IMR-90 (cell line): ENCODE measurements around the gene ATP5F1B. TPM values are rescaled to one million over a fixed set of nuclear protein-coding genes. Genes with fewer than 3 reads are reported as not detected.

ENCODE experiments used
- ATAC-seq: fragments of 200-7000 bp; cut with Tn5 transposase; 2 replicates; pipeline ENCODE4 v1.9.1; 2020; ENCODE audit warnings: low read depth, mild to moderate bottlenecking, moderate library complexity
- BruUV-seq: library from RNA; stranded (reverse); fragments of 400-500 nt; replicated peaks from 2 replicates; lab custom pipeline; 2021; lab: Mats Ljungman, UMichigan
- CTCF ChIA-PET: fragments of 300-600 bp; formaldehyde crosslinking; extraction: SDS; loops from one replicate; lab custom pipeline; 2021; ENCODE audit warnings: antibody characterized with exemption; lab: Yijun Ruan, JAX
- POLR2A ChIA-PET: fragments of 300-600 bp; sonication (Branson Sonifier 250); formaldehyde crosslinking; loops from one replicate; lab custom pipeline; 2022; ENCODE audit warnings: antibody characterized with exemption; ENCODE audit not compliant: unreplicated experiment; lab: Charles Lee
- DNase-seq: peaks from one replicate; pipeline ENCODE4 v3.0.0; 2013
- H2AFZ ChIP-seq: replicated peaks from 2 replicates; pipeline ENCODE3; 2013; ENCODE audit warnings: low read length, mild to moderate bottlenecking; ENCODE audit not compliant: poor library complexity
- H2AK5ac ChIP-seq: 2 replicates; pipeline ENCODE4 v1.6.1; 2013; ENCODE audit warnings: low read depth, low read length, inconsistent platforms
- H2AK9ac ChIP-seq: replicated peaks from 2 replicates; pipeline ENCODE3; 2013; ENCODE audit warnings: mild to moderate bottlenecking, low read depth, low read length, moderate library complexity; ENCODE audit not compliant: poor library complexity
- H2BK120ac ChIP-seq: 2 replicates; pipeline ENCODE4 v1.6.1; 2013; ENCODE audit warnings: low read depth, low read length, inconsistent platforms
- H2BK15ac ChIP-seq: 3 replicates; pipeline ENCODE4 v1.6.1; 2013; ENCODE audit warnings: low read depth, low read length, inconsistent platforms
- H2BK20ac ChIP-seq: 2 replicates; pipeline ENCODE4 v1.6.1; 2013; ENCODE audit warnings: low read depth, mild to moderate bottlenecking, inconsistent platforms, low read length, moderate library complexity
- H2BK5ac ChIP-seq: 2 replicates; pipeline ENCODE4 v1.6.1; 2013; ENCODE audit warnings: mild to moderate bottlenecking, low read depth, low read length, inconsistent platforms; ENCODE audit not compliant: poor library complexity, severe bottlenecking
- H3K14ac ChIP-seq: replicated peaks from 2 replicates; pipeline ENCODE4 v1.6.1; 2013; ENCODE audit warnings: low read depth, low read length, inconsistent platforms
- H3K18ac ChIP-seq: 2 replicates; pipeline ENCODE4 v1.6.1; 2013; ENCODE audit warnings: low read depth, low read length, control low read depth
- H3K23ac ChIP-seq: 2 replicates; pipeline ENCODE4 v1.6.1; 2013; ENCODE audit warnings: low read depth, low read length, inconsistent platforms
- H3K27ac ChIP-seq: 2 replicates; pipeline ENCODE4 v1.5.1; 2013; ENCODE audit warnings: mild to moderate bottlenecking, control low read depth, low read length; ENCODE audit not compliant: insufficient read depth
- H3K27me3 ChIP-seq: 2 replicates; pipeline ENCODE4 v1.6.1; 2013; ENCODE audit warnings: low read length; ENCODE audit not compliant: control insufficient read depth, insufficient read depth
- H3K36me3 ChIP-seq: 2 replicates; pipeline ENCODE4 v1.6.1; 2013; ENCODE audit warnings: low read length, mixed read lengths; ENCODE audit not compliant: control insufficient read depth, insufficient read depth
- H3K4ac ChIP-seq: 2 replicates; pipeline ENCODE4 v1.6.1; 2013; ENCODE audit warnings: low read depth, low read length, inconsistent platforms
- H3K4me1 ChIP-seq: 2 replicates; pipeline ENCODE4 v1.6.1; 2013; ENCODE audit warnings: low read length, mixed read lengths; ENCODE audit not compliant: control insufficient read depth, insufficient read depth
- H3K4me2 ChIP-seq: 2 replicates; pipeline ENCODE4 v1.6.1; 2013; ENCODE audit warnings: low read depth, mild to moderate bottlenecking, control low read depth, low read length, moderate library complexity
- H3K4me3 ChIP-seq: 2 replicates; pipeline ENCODE4 v1.5.1; 2013; ENCODE audit warnings: low read depth, mild to moderate bottlenecking, control low read depth, low read length, moderate library complexity; ENCODE audit not compliant: insufficient read depth
- H3K56ac ChIP-seq: 2 replicates; pipeline ENCODE4 v1.6.1; 2013; ENCODE audit warnings: low read length, inconsistent platforms; ENCODE audit not compliant: insufficient read depth; ENCODE audit errors: extremely low read depth
- H3K79me1 ChIP-seq, 2 experiments: 2 replicates each; pipeline ENCODE4 v1.6.1; 2013; ENCODE audit warnings: low read length in 2 of 2, inconsistent platforms in 1 of 2, low read depth in 1 of 2
- H3K9ac ChIP-seq: 2 replicates; pipeline ENCODE4 v1.6.1; 2013; ENCODE audit warnings: low read depth, low read length, control low read depth
- H3K9me1 ChIP-seq: 2 replicates; pipeline ENCODE4 v1.6.1; 2013; ENCODE audit warnings: low read length, inconsistent platforms; ENCODE audit not compliant: insufficient read depth
- H3K9me3 ChIP-seq: 2 replicates; pipeline ENCODE4 v1.6.1; 2013; ENCODE audit warnings: low read length; ENCODE audit not compliant: control insufficient read depth, insufficient read depth
- H4K20me1 ChIP-seq: 2 replicates; pipeline ENCODE4 v1.6.1; 2013; ENCODE audit warnings: low read length, inconsistent platforms; ENCODE audit not compliant: insufficient read depth
- H4K5ac ChIP-seq: 2 replicates; pipeline ENCODE4 v1.6.1; 2013; ENCODE audit warnings: mild to moderate bottlenecking, low read depth, low read length, control low read depth
- H4K8ac ChIP-seq, 2 experiments: 2 replicates each; pipeline ENCODE4 v1.6.1; 2013; ENCODE audit warnings: low read depth in 2 of 2, low read length in 2 of 2, control low read depth in 1 of 2, inconsistent platforms in 1 of 2
- H4K91ac ChIP-seq: 2 replicates; pipeline ENCODE4 v1.6.1; 2013; ENCODE audit warnings: low read depth, low read length, inconsistent platforms; ENCODE audit not compliant: insufficient read depth
- CEBPB ChIP-seq: IDR thresholded peaks from 2 replicates; pipeline ENCODE4 v1.6.1; 2012; ENCODE audit warnings: low read depth, low read length, improper control_type of control experiment
- CHD1 ChIP-seq: IDR thresholded peaks from 2 replicates; pipeline ENCODE4 v1.6.1; 2012; ENCODE audit warnings: low read depth, low read length, improper control_type of control experiment
- FOS ChIP-seq: fragments of 150-350 bp; IDR thresholded peaks from 2 replicates; pipeline ENCODE4 v1.6.1; 2016; ENCODE audit warnings: low read depth, low read length
- MAZ ChIP-seq: IDR thresholded peaks from 2 replicates; pipeline ENCODE4 v1.6.1; 2012; ENCODE audit warnings: low read depth, mild to moderate bottlenecking, low read length, improper control_type of control experiment, moderate library complexity, borderline replicate concordance
- RAD21 ChIP-seq: IDR thresholded peaks from 2 replicates; pipeline ENCODE4 v1.6.1; 2012; ENCODE audit warnings: low read length, improper control_type of control experiment
- RFX5 ChIP-seq: IDR thresholded peaks from 2 replicates; pipeline ENCODE4 v1.8.0; 2012; ENCODE audit warnings: low read depth, mild to moderate bottlenecking, low read length, moderate library complexity
- SMC3 ChIP-seq: fragments of 150-350 bp; IDR thresholded peaks from 2 replicates; pipeline ENCODE4 v1.6.1; 2016; ENCODE audit warnings: low read depth, mild to moderate bottlenecking, antibody characterized with exemption, low read length, moderate library complexity
- WGBS, 2 experiments: methylation state at CpG; one replicate each; pipeline versions ENCODE4 v1.1.5 to v1.1.7; 2013; ENCODE audit warnings: missing lambda C conversion rate in 2 of 2; ENCODE audit not compliant: insufficient read length in 1 of 2; ENCODE audit errors: extremely low coverage in 2 of 2; 5-methylcytosine and 5-hydroxymethylcytosine counted together
- dilution Hi-C: fragments of 300-500 bp; cut with HindIII; formaldehyde crosslinking; loops from one replicate; pipeline ENCODE4 v1.14.3; 2018; ENCODE audit warnings: low sequenced_read_pairs; ENCODE audit not compliant: unreplicated experiment
- in situ Hi-C: fragments of 300-500 bp; cut with MboI; formaldehyde crosslinking; loops from 3 replicates; pipeline ENCODE4 v1.14.3; 2019; ENCODE audit warnings: low sequenced_read_pairs, inconsistent platforms, mixed read lengths
- intact Hi-C: fragments of 100-400 bp; cut with micrococcal nuclease; formaldehyde crosslinking; loops from 2 replicates; pipeline ENCODE4 v1.10.0; 2022
- polyA plus RNA-seq, 3 experiments: library from polyadenylated mRNA; depleted of rRNA; stranded (reverse); fragments of >200 nt; gene quantifications; 2 replicates each; pipeline ENCODE4 v1.2.3, GENCODE V29; 2012; ENCODE audit warnings: low replicate concordance in 1 of 3
- total RNA-seq: library from RNA; depleted of rRNA; stranded (reverse); fragments of >200 nt; gene quantifications from 2 replicates; pipeline ENCODE4 v1.2.3, GENCODE V29; 2012
- TF ChIP-seq, protein P1 (sequence below): conservative IDR thresholded peaks from 2 replicates; pipeline ENCODE4 v1.5.1; 2012; ENCODE audit warnings: mild to moderate bottlenecking, low read depth, low read length, improper control_type of control experiment

The ATP5F1B gene
- total and polyA plus RNA-seq, 2 of the 4 experiments (the other 2 are of a cell fraction): 812 to 915 TPM

- Histone ChIP-seq H3K9ac (peak overlapping the region; percentile 90), H3K9me1 (peaks cover 19% of the 10 kb centered on the region), H2BK5ac (peak overlapping the region; percentile 87), H3K27ac (peak overlapping the region; percentile 84), H2BK20ac (peak overlapping the region; percentile 44), H3K18ac (peak overlapping the region; percentile 53), H2AK9ac (peak overlapping the region; percentile 100), H3K56ac (peak overlapping the region; percentile 81), H3K9me3 (no peaks in the 10 kb centered on the region), H2AFZ (peak overlapping the region; percentile 96), H4K8ac (peak overlapping the region; percentile 69 to 83), H4K91ac (peak overlapping the region; percentile 93), H3K4me2 (peak overlapping the region; percentile 94), H3K14ac (peak overlapping the region; percentile 91), H3K4me1 (peaks cover 14% of the 10 kb centered on the region), H3K79me1 (peaks cover 19 to 59% of the 10 kb centered on the region in 2 experiments), H2BK120ac (peak overlapping the region; percentile 67), H2BK15ac (peak overlapping the region; percentile 72; the same call in 2 of the 3 replicates), H4K20me1 (peaks cover 51% of the 10 kb centered on the region), H3K27me3 (no peaks in the 10 kb centered on the region), H3K4me3 (peak overlapping the region; percentile 69), H4K5ac (peak overlapping the region; percentile 74), H3K36me3 (peaks cover 20% of the 10 kb centered on the region), H3K23ac (peak overlapping the region; percentile 98), H3K4ac (peak overlapping the region; percentile 95), H2AK5ac (peak overlapping the region; percentile 98)
- BruUV-seq: no TSS peak
- ChIA-PET CTCF (interaction anchor here (0.6 to 2.5 kb wide), 4 partner anchors 14 to 121 kb away, joined by 3 to 27 read pairs (median 6); partner anchors contain the start of gene RBMS2), POLR2A (interaction anchor here (1.0 to 1.1 kb wide), 2 partner anchors 53 to 90 kb away, joined by 3 to 4 read pairs; partner anchors contain the start of gene PTGES3)
- intact Hi-C loops (loop anchor here (5.0 kb wide), 1 partner anchor 38 kb away; no protein-coding TSS in a partner anchor), dilution Hi-C loops (no loop called here), in situ Hi-C loops (loop anchor here (10.0 kb wide), 1 partner anchor 370 kb away; the partner anchor contains the start of gene ZBTB39)
- ATAC-seq (peak; percentile 30), DNase-seq (peak; percentile 84)
- TF ChIP-seq CEBPB (no peak), FOS (no peak), RAD21 (peak; percentile 49), SMC3 (peak; percentile 29; the same call in 1 of the 2 replicates), MAZ (peak; percentile 52), CHD1 (no peak), RFX5 (no peak)
- TF ChIP-seq, protein P1, sequence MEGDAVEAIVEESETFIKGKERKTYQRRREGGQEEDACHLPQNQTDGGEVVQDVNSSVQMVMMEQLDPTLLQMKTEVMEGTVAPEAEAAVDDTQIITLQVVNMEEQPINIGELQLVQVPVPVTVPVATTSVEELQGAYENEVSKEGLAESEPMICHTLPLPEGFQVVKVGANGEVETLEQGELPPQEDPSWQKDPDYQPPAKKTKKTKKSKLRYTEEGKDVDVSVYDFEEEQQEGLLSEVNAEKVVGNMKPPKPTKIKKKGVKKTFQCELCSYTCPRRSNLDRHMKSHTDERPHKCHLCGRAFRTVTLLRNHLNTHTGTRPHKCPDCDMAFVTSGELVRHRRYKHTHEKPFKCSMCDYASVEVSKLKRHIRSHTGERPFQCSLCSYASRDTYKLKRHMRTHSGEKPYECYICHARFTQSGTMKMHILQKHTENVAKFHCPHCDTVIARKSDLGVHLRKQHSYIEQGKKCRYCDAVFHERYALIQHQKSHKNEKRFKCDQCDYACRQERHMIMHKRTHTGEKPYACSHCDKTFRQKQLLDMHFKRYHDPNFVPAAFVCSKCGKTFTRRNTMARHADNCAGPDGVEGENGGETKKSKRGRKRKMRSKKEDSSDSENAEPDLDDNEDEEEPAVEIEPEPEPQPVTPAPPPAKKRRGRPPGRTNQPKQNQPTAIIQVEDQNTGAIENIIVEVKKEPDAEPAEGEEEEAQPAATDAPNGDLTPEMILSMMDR: peak; percentile 60
- 2% methylated on average over 11 of the region's 47 CpGs; no CpG with 5 or more reads in 1 of the 2 experiments for WGBS, 2 experiments
These were observed 10.7 kb downstream of the ATP5F1B start for GRCh38 chr12:56634837-56635791.
